Measurements from ENCODE around the gene ZNF786.
A peak's percentile ranks its signal among the peaks of the same experiment; 100 is the strongest.

ZNF786 gene

DNA sequence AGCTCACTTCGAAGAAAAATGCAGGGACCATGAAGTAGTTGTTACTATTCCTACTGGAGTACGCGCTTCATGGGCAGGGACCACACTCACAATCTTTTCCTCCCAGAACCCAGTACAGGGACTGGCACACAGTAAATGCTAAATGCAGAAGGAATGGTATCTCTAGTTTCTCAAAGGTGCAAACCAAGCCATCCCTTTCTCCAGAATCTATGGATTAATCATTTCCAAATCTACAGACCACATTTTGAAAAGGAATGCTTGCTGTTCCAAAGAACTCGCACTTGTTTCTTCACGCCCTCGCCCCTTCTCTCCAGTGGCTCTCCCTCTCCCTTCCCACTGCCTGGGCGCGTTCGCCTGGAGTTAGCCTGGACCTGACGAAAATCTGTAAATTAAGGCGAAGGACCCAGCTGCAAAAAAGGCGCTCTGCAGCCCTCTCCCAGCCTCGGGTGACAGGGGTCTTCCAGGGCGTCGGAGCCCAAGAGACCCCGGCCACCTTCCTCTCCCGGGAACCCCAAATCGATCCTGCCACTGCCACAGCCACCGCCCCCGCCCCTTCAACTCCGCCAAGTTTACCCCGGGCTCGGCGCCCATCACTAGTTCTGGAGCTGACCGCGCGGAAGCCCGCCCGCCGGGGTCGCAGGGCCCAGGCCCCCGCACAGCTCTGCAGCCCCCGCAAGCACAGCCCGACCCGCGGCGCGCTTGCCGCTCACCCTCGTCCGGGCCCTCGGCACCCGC, 62.7 kb downstream of the ZNF786 start:
- no peak for DNase-seq

DNA sequence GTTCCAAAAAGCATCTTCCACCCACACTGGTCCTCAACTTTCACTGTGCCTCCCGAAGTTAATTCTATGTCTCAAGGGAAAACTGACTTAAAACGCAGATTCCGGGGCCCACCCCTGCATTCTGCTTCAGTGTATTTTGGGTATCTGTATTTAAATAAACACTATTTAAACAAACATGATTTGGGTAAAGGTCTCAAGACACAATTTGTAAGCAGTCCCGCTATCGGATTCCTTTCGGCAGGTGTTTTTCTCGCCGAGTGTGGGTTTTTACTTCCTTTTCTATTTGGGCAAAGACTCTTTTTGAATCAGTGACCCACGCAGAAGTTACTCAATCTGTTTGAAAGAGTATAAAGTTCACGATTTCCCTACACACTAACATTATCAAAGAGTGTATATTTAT, 63.5 kb downstream of the ZNF786 start:
- DNase-seq = peak; percentile 26

DNA sequence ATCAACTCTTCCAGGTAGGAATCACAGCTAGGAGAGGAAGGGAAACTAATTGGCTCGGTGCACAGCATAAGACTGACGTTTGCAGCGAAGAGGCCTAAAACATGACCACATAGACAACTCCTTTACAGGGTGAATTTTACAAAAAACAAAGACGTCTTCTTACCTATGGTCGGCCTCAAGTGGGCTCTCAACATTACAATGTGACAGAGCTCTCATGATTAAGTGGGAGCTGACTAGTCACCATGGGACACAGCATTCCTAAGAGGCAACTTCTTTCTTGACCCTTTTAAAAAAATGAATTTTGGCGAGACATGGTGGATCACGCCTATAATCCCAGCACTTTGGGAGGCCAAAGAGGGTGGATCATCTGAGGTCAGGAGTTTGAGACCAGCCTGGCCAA, 66.9 kb downstream of the ZNF786 start:
- DNase-seq = no peak

DNA sequence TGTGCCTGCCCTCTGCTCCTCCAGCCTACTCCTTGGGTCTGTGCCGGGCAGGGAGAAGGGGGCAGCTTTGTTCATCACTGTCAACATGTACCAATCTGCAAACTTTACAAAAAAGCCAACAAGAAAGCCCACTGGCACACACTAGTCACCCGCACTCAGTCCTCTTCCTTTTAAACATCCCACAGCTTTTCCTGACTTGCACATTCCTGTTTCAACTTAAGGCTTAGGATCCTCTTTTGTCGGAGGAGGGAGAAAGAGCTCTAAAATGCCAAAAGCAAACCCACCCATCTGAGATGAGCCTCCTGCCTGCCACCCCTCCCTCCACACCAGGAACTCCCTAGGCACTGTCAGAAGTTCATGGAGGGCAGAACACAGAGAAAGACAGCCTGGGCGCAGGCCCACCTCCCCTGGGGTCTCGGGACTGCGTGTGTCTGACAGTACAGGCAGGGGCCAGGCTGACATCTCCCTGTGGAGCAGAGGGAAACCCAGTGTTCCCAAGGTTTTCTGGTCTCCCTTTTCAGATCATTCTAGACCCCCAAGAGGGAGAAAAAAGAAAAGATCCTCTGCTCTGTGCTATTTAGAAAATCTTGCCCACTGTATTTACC, 67.7 kb downstream of the ZNF786 start:
- DNase-seq = no peak

DNA sequence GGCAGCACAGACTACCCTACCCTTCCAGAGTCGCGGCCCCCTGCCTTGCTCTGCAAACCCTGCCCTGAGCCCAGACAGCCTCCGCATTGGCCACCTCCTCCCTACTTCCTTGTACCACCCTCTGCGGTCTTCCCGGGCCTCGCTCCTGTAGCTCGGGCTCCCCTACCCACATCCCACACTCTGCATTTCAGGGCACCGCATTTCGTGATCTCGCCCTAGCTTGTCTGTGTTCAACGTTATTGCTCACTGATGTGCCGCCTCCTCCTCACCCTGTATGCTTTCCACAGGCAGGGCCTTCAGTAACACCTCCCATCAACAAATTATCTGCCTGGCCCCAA, 68.8 kb downstream of the ZNF786 start:
- DNase-seq = no peak

DNA sequence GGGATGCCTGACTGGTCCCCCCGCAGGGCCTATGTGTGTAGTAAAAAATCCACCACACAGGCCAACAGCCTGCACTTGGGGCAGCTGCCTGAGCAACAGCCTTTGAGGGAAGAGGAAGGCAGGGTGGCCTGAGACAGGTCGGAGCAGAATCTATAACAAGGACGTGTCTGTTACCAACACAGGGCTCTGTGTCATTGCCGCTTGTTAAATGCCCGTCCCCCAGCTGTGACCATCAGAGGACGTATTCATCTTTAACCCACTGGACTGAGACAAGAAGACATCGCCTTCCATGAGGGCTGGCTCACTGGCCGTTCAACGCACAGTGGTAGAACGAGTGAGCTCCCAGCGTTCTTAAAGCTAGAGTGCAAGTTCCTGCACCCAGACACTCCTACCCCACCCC, 70.0 kb downstream of the ZNF786 start:
- DNase-seq = no peak

Data from activated CD4-positive, alpha-beta T cell treated with anti-CD3 and anti-CD28 coated beads, Interleukin-2, Interleukin-6, amounts not matched to agents 100 ng/mL and 50 ng/mL, durations not matched to agents 16 hours and 8 hours (primary cell).